Activated gamma-delta T cell treated with Interleukin-2 at 50 U/mL for 16 hours (primary cell): ENCODE measurements around the gene RSRC1.
"Not testable (repeated sequence)": the region's sequence is repeated elsewhere in the genome, so short reads cannot be mapped to it uniquely, and the experiment has no call there.

Experiments
- DNase-seq: peaks from one replicate; pipeline ENCODE4 v3.0.0-alpha.2; 2020

The RSRC1 gene

DNA sequence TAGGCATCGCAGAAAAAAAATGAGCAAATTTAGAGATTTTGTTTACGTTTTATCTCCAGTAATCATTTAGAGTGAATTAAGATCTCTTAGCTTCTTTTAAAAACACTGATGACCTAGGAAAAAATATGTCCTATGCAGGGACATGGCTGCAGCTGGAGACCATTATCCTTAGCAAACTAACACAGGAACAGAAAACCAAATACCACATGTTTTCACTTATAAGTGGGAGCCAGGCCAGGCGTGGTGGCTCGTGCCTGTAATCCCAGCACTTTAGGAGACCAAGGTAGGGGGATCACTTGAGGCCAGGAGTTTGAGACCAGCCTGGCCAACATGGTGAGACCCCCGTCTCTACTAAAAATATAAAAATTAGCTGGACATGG, 298.6 kb downstream of the RSRC1 start:
- not testable (repeated sequence) for DNase-seq

DNA sequence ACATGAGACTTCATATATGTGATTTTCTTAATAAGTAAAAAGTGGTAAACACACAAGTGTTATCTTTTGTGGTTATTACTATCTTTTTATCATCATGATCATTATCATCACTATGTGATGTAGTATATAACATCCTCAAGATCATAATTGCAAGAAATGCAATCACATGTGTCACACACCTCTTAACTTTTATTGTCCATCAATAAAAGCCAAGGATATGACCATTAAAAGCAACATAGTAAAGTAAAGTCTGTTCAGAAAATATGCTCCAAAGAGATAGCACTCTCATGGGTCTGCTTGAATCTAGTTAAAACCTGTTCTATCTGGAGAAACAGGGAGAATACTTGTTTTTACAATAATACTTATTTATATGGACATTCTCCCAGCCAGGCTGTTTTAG, 308.1 kb downstream of the RSRC1 start:
- no peak for DNase-seq

DNA sequence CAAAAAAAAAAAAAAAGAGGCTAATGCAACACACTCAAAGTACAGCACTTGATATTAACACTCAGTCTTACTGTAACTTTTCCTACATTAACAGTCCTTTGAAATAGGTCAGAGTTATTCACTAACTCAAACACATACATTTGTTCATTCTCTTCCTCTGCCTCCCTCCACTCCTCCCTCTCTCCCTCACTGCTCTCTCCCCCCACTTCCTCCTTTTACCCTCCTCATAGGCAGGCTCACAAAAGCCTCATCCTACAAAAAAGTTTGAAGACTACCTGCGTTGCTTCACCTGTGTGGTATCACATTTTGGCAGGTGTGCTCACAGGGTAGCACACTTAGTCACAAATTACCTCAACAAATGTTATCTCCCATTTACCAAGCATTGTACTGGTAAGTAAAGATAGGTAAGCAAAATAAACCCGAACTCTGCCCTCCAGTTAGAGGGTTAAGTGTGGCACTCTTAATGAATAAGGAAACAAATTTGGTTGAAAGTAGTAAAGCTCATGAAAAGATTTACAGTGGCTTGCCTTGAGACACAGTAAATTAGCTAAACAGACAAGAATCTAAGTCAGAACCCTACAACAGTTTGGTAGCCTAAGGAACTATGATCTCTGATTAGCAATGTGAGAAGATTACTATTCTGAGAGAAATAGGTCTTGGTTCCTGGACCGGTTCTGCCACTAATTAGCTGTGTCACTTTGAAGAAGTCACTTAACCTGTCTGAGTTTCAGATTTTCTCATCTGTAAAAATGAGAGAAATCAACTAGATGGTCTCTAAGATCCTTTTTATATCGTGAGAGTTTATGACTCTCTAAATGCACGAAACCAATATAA, 310.1 kb downstream of the RSRC1 start:
- no peak for DNase-seq

DNA sequence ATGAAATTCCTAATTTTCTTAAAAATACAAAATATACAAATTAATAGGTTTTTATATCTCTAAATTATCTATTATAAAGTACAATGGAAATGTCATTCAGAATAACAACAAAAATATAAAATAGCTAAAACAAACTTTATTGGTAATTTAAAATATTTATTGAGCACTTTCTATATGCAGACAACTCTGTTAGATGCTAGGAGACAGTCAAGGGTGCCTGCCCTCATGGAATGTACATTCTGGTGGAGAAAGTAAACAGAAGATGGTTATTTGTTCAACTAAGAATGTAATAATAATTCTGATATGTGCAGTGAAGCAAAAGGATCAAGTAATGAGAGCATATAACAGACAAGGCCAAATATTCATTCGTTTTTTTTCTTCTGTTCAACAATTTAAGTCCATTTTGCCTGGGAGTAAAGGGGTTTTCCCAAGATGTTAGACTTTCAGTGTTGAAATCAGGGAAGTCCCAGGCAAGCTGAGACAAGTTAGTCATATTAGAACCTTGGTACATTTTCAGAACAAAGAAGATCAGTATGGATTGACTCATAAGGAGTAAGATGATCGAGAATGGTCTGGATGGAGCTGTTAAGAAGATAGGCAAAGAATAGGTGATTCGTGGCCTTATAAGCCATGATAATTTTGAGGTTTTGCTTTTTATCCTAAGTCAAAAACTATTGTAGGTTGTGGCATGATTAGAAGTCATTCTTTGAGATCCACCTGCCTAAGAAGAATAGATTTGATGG, 310.9 kb downstream of the RSRC1 start:
- DNase-seq: no peak

DNA sequence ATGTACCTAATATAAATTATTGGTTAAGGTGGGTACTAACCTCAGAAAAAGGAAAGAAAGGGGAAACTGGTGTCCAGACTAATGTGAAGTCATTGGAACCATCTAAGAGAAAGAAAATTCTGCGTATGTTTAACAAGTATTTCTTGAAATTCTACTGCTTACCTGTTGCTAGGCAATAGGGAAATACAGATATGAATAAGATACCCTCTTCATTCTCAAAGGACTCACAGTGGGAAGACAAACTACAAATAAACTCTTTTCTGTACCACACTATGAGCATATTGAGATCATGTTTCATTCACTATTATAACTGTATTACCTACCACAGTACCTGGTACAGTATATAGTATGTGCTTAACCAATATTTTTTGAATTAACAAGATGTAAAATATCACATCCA, 320.6 kb downstream of the RSRC1 start:
- DNase-seq: no peak

DNA sequence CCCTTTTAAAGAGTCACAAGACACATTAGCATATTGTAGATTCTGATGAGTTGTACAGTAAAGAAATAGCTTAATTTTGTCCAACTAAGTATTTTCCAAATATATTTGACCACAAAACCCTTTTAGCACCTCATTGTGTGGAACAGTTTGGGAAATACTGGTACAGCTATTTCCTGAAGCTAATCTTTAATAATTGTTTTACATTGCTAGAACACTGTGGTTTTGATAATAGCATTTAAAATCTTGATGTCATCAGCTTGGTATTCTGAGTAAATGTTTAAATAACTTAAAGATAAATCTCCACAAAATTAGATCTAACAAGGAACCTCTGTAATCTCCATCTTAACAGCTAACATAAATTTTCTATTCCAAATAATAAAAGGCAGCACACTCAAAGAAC, 321.1 kb downstream of the RSRC1 start:
- DNase-seq: no peak

DNA sequence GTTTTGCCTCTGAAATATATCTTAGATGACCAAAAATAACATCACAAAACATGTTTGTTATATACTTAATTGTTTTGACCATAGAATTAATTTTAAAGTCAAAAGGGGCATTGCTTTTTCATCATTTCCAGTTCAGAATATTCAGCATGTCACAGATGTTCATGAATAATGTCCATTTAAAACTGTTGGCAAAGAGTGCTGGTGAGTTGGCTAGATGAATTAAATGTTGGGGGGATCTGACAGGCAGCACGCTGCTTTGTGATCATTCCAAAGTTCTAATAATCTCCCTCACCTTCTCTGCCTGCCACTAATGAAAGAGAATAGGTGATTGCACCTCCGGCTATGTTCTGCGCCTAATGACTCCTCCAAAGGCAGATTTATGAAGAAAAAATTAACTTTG, 321.9 kb downstream of the RSRC1 start:
- DNase-seq: no peak

DNA sequence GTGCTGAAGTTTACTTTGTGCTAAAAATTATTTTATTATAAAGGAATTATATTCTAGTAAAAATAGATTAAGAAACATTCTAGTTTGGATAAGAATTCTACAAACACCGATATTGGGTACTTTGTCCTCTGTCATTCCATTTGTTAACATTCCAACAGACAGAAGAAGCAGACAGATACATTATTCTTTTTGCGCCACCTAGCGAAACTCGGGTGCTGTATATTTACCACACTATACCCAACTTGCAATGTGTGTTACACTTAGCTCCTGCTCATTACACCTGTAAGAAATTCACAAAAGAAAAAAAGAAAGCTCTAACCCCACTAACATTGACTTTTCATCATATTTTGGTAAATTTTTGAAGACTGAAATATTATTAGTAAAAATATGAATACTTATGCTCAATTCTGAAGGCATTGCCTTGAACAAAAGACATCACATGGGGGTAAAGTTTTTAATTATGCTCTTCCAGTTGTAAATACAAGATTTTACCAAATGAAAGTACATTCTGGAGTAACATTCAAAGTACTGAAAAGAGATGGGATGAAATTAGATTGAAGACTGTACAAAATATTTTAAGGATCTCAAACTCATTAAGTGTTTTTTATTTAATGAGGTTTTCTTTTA, 324.6 kb downstream of the RSRC1 start:
- no peak for DNase-seq

DNA sequence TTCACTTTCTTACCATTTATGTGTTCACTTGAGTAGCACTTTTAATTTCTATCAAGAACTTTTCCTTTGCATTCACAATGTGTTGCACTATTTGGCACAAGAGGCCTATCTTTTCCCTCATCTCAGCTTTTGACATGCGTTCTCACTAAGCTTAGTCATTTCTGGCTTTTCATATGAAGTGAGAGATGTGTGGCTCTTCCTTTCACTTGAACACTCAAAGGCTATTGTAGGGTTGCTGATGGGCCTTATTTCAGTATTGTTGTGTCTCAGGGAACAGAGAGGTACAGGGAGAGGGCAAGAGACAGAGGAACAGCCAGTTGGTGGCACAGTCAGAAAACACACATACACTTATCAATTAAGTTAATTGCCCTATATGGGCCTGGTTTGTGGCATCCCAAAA, 333.7 kb downstream of the RSRC1 start:
- no peak for DNase-seq

DNA sequence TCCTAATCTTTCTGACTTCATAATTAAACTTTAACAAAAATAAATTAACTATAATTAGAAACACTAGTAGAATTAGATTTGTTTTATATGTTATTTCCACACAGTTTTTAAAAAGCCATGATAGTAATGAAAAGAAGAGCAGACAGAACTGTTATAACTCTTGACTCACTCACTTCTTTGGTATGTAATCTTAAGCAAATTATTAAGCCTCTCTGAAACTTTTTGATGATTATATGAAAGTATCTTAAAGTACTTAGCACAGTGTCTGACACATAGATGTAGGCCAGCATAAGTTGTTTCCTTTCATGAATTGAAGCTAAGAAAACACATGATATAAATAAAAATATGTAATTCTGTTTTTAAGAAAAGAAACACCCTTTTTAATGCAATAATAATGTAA, 337.5 kb downstream of the RSRC1 start:
- no peak for DNase-seq

DNA sequence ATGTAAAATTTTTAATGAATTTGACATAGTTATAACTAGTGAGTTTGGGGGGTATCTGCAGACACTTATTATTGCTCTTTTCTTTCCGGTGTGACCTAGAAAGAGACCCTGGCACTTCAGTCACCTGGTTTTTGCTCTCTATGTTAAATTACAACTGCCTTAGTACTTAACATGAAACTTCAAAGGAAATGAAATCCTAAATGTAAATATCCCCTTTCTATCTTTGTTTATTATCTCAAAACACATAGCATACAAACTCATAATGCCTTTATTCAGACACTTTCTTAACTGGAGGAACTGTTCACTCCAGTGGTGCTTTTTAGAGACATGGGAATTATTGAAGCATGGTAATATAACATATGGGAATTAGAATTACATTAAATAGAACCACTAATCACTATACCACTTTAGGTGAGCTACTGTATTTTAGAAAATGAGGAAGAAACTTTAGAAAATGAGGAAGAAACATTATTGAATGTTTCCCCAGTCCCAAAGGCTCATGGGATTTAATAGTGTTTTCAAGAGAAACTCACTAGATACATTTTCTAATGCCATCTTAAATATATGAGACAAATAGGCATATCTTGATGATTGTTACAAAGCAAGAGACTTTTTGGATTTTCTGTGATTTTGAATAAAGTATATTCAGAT, 341.6 kb downstream of the RSRC1 start:
- no peak for DNase-seq

DNA sequence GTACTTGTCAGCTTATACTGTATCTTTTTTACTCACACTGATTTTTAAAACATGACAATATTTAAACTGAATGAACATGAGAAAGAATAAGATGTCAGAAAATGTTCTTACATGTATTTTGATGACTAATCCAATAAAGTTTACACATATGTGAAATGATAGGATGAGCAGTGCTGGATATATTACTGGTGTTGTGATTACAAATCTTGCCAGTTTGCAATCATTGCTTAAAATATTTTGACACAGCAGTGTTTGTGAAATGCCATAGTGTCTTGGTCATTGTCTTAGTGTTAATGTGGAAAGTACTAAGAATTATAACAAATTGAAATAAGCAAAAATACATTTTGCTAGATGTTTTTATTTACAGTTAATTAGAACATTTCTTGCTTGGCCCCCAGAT, 342.4 kb downstream of the RSRC1 start:
- DNase-seq: no peak

DNA sequence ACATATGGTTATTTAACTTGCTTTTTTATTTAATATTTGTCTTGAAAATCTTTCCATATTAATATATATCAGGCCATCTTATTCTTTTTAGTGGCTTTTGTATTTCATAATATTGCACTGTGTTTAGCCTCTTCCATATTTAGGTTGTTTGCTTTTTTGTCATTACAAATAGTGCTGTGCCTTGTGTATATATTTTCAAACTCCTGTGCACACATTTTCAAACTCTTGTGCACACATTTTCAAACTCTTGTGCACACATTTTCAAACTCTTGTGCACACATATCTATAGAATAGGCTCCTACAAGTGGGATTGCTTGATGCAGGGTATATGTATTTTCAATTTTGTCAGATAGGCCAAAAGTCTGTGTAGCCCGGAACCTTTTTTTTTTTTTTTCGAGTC, 343.1 kb downstream of the RSRC1 start:
- no peak for DNase-seq

DNA sequence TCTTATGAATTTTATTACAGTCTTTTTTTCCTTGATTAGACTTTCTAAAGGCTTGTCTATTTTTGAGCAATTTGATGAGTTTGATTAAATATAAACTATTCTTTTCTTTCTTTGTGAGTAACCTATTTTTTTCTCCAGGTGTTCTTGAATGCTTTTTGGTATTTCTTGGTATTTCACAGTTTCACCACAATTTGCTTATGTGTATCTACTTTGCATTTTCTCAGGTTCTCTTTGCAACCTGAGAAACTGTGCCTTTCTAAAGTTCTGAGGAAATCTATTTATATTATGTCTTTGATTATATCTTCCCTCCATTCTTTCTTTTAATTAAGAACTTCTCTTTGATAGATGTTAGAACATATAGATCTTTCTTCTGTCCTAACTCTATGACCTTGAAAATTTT, 344.0 kb downstream of the RSRC1 start:
- DNase-seq: no peak

DNA sequence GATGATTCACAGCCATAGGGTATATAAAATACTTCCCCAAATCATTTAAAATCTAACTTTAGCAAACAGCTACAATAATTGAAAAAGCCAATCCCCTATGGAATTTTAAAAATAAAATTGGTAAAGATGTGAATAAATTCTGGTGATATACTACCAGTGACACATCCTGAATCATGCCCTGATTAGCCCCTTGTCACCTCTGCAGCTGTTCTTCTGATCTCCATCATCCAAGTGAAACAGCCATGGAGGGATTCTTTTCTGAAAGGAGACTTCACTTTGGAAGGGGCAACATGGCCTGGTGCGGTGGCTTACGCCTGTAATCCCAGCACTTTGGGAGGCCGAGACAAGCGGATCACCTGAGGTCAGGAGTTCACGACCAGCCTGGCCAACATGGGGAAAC, 345.5 kb downstream of the RSRC1 start:
- no peak for DNase-seq

DNA sequence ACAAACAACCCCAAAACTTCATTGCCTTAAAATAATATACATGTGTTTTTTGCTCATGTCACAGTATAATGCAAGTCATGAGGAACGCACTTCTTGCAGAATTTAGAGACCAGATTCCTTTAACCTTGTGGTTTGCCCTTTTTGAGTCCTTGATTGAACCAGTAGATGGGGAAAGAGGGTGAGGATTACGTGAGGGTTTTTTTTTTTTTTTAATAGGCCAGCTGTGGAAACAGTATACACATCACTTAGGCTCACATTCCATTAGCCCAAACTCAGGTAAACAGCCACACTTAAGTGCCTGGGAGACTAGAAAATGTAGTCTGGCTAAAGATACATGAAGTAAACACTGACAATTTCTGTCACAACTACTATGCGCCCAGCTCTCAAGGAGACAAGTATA, 346.2 kb downstream of the RSRC1 start:
- DNase-seq: no peak

DNA sequence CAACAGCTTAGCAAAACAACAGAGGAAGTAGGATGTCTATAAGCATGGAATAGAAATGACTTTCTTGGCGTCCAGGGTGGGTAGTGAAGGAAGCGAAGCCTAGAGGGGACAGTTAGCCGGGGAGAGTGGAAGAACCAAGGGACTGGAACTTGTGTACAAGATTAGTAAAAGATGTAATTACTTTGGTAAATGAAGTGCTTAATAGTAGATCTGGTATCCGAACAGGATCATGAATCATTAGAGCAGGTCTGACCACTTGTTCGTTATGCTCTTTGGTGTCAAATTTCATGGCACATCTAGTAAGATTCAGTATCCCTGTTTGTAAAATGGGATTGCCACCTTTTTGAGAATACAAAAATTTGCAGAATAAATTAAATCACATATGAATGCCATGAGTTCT, 348.6 kb downstream of the RSRC1 start:
- DNase-seq: no peak

DNA sequence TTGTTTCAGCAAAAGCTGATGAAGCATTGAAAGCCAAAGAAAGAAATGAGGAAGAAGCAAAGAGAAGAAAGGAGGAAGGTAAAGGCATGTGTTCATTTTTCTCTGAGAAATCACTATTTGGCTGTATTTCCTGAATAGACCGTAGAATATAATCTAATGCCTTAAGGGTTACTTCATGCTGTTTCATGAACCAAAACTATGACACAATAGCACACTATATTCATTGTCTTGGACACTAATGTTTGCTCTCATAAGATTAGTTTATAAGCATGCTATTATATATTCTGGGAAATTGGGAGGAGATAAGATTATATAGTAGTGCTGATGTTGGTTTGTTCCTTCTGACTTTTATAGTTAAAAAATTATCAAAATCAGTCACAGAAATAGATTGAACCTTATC, 351.0 kb downstream of the RSRC1 start:
- no peak for DNase-seq

DNA sequence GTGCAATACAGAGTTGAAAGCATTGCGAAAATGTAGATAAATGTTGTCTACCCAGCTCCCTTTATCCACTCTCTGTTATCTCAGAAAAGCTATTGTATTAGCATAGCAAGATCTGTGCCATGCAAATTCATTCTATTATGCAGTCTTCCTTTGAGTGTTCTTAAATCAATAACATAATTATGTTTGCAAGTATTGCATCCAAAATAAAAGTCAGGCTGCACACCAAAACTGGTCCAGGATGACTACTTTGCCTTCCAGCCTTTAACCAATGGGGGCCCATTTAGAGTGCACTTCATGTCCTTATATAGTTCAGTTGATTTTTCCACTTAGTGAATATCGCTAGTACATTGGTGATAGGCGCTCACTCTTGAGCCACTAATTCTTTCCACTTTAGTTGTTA, 353.7 kb downstream of the RSRC1 start:
- DNase-seq: no peak

DNA sequence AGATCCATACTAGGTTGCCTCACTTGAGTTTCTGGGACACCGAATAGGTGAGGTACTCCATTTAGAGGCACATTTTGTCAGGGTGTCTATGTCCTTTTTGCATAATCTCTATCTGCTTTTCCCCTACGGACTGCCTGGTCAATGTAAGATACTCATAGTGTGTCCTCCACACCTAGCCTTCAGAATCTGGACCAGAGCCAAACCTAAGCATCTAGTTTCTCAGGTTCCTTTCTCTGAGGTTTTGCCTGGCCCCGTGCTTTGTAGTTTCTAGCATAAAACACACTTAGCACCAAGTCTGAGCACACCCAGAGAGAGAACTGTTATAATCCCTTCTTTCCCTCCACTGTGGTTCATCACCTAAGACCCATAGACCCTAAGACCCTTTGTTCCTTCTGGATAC, 355.2 kb downstream of the RSRC1 start:
- DNase-seq: no peak

DNA sequence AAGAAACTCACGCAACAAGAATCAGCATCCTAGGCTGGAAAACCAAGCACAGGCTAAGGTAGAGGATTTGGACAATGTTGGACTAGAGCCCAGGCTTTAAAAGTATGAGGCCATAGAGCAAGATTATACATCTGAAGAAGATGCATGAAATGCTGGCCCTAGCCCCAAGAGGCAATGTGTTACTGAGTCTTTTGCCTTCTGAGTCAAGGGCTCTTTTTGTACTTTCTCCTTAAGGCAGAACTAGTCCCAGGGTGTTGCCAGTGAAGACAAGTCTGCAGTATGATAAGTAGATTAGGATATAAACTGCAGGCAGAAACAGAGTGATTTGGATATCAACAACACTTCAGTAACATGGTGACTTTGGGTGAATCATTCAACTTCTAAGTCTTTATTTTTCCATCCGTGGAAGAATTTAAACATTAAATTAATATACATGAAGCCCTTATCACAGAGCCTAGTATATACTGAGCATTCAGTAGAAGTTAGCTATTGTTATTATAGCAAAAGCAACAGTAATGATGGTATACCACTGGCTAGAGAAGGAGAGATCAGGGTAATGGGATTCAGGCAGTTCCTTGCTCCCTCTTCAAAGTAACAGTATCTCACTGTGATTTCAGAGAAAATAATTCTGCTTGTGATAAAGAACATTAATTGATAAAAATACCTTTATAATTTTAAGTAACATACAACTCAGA, 361.2 kb downstream of the RSRC1 start:
- DNase-seq: no peak

DNA sequence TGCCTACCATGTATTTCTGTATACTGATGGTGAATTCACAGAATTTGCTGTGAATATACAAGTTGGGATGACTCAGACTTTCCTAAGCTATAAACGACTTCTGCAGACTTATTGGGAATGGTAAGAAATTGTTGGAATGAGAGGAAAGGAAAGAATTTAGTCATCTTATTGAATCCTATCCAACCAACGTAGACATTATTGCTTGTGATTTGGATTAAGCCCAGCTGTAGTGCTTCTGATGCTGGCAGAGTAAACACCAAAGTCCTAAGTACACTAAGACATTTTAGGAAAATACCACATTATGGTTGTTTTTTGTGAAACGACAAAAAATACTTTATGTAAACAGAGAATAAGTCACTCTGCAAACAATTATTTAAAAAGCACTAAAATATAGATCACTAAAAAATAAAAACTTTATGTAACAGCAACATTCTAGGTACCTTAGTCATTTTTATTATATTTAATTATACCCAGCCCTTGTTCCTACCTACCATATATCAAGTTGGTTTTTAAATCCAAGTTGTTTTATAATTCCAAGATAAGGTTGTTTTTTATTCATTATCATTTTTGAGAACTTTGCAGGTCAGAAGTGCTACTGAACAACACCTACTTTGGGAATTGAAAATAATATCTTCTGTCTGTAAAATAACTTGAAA, 361.9 kb downstream of the RSRC1 start:
- DNase-seq: no peak

DNA sequence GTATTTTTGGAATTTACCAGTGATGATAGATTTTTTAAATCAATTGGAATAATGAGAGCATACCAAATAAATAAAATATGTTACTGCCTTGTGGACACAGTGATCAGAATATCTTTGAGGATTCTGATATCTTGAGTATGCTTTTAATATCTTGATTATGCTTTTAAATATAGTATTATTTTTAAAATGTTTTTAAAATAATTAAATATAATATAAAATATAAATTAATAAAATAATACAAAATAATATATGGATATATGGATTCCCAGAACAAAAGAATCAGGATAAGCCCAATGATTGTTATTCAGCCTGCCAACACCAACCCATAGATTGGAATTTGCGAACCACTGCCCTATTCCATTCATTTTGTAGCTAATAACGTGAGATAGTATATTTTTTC, 369.2 kb downstream of the RSRC1 start:
- no peak for DNase-seq
